GM12873 (cell line): ENCODE data around the gene PCDH12.

Experiments used
- TF ChIP-seq, protein P1 (sequence below): IDR thresholded peaks from 2 replicates; pipeline ENCODE4 v1.5.1; 2012; ENCODE audit warnings: low read depth, mild to moderate bottlenecking, moderate library complexity, low read length, control low read depth; ENCODE audit not compliant: insufficient read depth; ENCODE audit errors: missing control alignments

The PCDH12 gene

GRCh38 chr5:141902015-141902814, 55.8 kb downstream of the PCDH12 start:
- TF ChIP-seq, protein P1, sequence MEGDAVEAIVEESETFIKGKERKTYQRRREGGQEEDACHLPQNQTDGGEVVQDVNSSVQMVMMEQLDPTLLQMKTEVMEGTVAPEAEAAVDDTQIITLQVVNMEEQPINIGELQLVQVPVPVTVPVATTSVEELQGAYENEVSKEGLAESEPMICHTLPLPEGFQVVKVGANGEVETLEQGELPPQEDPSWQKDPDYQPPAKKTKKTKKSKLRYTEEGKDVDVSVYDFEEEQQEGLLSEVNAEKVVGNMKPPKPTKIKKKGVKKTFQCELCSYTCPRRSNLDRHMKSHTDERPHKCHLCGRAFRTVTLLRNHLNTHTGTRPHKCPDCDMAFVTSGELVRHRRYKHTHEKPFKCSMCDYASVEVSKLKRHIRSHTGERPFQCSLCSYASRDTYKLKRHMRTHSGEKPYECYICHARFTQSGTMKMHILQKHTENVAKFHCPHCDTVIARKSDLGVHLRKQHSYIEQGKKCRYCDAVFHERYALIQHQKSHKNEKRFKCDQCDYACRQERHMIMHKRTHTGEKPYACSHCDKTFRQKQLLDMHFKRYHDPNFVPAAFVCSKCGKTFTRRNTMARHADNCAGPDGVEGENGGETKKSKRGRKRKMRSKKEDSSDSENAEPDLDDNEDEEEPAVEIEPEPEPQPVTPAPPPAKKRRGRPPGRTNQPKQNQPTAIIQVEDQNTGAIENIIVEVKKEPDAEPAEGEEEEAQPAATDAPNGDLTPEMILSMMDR: no peak

DNA sequence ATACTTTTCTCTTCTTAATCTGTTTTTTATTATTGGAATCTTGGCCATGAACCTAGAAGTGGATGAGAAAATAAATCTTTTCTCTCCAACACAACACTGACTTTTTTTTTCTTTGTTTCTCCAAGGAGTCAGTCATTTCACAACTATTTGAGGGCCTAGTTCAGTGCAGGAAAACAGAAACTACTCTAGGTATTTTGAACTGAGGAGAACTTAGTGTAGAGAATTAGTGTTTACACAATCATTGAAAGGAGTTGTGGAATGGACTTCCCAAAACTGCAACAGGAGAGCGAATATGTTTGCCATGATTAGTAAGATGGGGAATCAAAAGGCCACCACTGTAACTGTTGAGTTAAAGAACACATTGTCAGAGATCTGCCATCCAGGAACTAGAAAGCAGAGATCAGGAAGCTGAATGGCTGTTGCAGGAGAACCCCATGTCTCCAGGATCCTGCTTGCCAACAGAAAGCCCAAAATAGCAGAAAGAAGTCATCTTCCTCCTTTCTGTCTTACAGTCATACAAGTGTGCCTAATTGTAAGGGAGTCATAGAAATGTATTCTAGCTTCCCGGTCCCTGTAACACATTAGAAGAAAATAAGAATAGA, 59.5 kb downstream of the PCDH12 start:
- TF ChIP-seq, protein P1: no peak

DNA sequence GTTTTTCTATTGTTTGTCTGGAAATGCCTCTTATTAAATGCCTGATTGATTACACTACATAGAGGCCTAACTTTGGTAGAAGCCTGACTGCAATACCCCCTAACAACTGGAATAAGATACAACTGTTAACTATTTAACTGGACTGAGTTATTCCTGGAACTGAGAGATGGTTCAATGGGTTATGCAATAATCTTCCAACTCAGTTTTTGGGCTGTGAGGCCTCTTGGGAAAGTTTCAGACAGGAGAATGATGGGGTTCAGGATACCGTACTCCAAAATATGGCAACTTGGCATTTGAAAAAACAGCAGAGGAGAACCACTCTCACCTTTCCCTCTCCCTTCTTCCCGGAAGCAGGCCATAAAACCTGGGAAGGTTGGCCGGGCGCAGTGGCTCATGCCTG, 60.6 kb downstream of the PCDH12 start:
- TF ChIP-seq, protein P1: no peak
